Epithelial cell of esophagus (primary cell): ENCODE data around the gene GK2.

Experiments used
- DNase-seq: peaks from one replicate; pipeline ENCODE4 v3.0.0; 2010; ENCODE audit warnings: low read depth
- H3K4me3 ChIP-seq: 2 replicates; pipeline ENCODE4 v1.5.1; 2011; ENCODE audit warnings: mild to moderate bottlenecking, low read length, control low read depth
- CTCF ChIP-seq: IDR thresholded peaks from 2 replicates; pipeline ENCODE4 v1.5.1; 2011; ENCODE audit warnings: low read depth, mild to moderate bottlenecking, low read length, control low read depth, inconsistent platforms; ENCODE audit not compliant: insufficient read depth; ENCODE audit errors: missing control alignments

The GK2 gene

GRCh38 chr4:79413032-79413885 is 5.2 kb upstream of the GK2 start:
- DNase-seq, result no peak
- TF ChIP-seq CTCF, result no peak
- no peak overlapping the region for H3K4me3 ChIP-seq

GRCh38 chr4:79404666-79405065 is 3.4 kb downstream of the GK2 start:
- H3K4me3 ChIP-seq, result no peak overlapping the region
- DNase-seq, result no peak
- TF ChIP-seq CTCF, result no peak

- no peak for TF ChIP-seq CTCF
- no peak overlapping the region for H3K4me3 ChIP-seq
- no peak for DNase-seq
These were observed 4.7 kb downstream of the GK2 start for GRCh38 chr4:79403356-79403755.

GRCh38 chr4:79402332-79402851 is 5.6 kb downstream of the GK2 start:
- H3K4me3 ChIP-seq, result no peak overlapping the region
- no peak for TF ChIP-seq CTCF

GRCh38 chr4:79399076-79399475 is 9.0 kb downstream of the GK2 start:
- DNase-seq, result no peak
- H3K4me3 ChIP-seq, result no peak overlapping the region
- TF ChIP-seq CTCF, result no peak

More at GRCh38 chr4:79402332-79402851, 5.6 kb downstream of the GK2 start:
- DNase-seq, result no peak

- H3K4me3 ChIP-seq, result no peak overlapping the region
- DNase-seq, result no peak
- TF ChIP-seq CTCF, result no peak
These were observed 10.1 kb downstream of the GK2 start for GRCh38 chr4:79397951-79398350.
